A549 (cell line): ENCODE data around the gene UBE2L5. TPM values are rescaled to one million over a fixed set of nuclear protein-coding genes. Genes with fewer than 3 reads are reported as not detected.

ENCODE experiments used
- ATAC-seq, 2 experiments: fragments of 200-7000 bp in 1 of 2; fragments of >200 bp in 1 of 2; cut with Nextera tagmentation in 1 of 2; cut with Tn5 transposase in 1 of 2; 3 replicates each; pipeline versions ENCODE4 v1.8.0 to v1.9.1; 2018 to 2020; ENCODE audit warnings: mild to moderate bottlenecking in 1 of 2, moderate library complexity in 1 of 2
- CTCF ChIA-PET: fragments of 300-600 bp; sonication (Branson Sonifier 250); formaldehyde crosslinking; extraction: SDS; loops from one replicate; lab custom pipeline; 2021; ENCODE audit warnings: antibody characterized with exemption, inconsistent platforms; lab: Yijun Ruan, JAX
- POLR2A ChIA-PET: fragments of 350-600 bp; formaldehyde crosslinking; extraction: SDS; loops from one replicate; lab custom pipeline; 2021; ENCODE audit warnings: antibody characterized with exemption, inconsistent platforms; lab: Yijun Ruan, JAX
- DNase-seq, 2 experiments: peaks; one replicate each; pipeline versions ENCODE4 v3.0.0 to v3.0.0-alpha.2; 2011 to 2016; ENCODE audit warnings: low read depth in 1 of 2, low spot score in 1 of 2
- FAIRE-seq: peaks from 2 replicates; lab custom pipeline; 2011; peaks lifted over from hg19 to GRCh38; lab: Jason Lieb, UNC
- H3K27ac ChIP-seq, 2 experiments: fragments of >200 bp; sonication (Bioruptor Twin); formaldehyde crosslinking; 3 replicates each; pipeline ENCODE4 v1.5.1; 2016 to 2017
- H3K4me1 ChIP-seq: fragments of >200 bp; sonication (Bioruptor Twin); formaldehyde crosslinking; 3 replicates; pipeline ENCODE4 v1.6.1; 2016
- H3K4me2 ChIP-seq: fragments of >200 bp; sonication (Bioruptor Twin); formaldehyde crosslinking; 3 replicates; pipeline ENCODE4 v1.6.1; 2016
- H3K4me3 ChIP-seq: fragments of >200 bp; sonication (Bioruptor Twin); formaldehyde crosslinking; 3 replicates; pipeline ENCODE4 v1.5.1; 2016
- H3K9me3 ChIP-seq: fragments of >200 bp; sonication (Bioruptor Twin); formaldehyde crosslinking; 3 replicates; pipeline ENCODE4 v1.6.1; 2016
- BHLHE40 ChIP-seq: IDR thresholded peaks from 2 replicates; pipeline ENCODE4 v1.6.1; 2012; ENCODE audit warnings: low read depth, low read length, inconsistent platforms
- CBX2 ChIP-seq: fragments of 200-600 bp; sonication (generic); IDR thresholded peaks from 2 replicates; pipeline ENCODE4 v1.6.1; 2016; ENCODE audit warnings: low read depth, mild to moderate bottlenecking, borderline replicate concordance
- CHD2 ChIP-seq: fragments of 150-350 bp; IDR thresholded peaks from 2 replicates; pipeline ENCODE4 v1.6.1; 2014; ENCODE audit warnings: low read length; ENCODE audit not compliant: partially characterized antibody
- EHF ChIP-seq: fragments of 250-450 bp; sonication (Bioruptor Pico); IDR thresholded peaks from 2 replicates; pipeline ENCODE4 v1.5.0; 2020; ENCODE audit warnings: mild to moderate bottlenecking
- EHMT2 ChIP-seq: fragments of 200-600 bp; sonication (generic); IDR thresholded peaks from 2 replicates; pipeline ENCODE4 v1.6.1; 2016; ENCODE audit warnings: antibody characterized with exemption, low read depth, mild to moderate bottlenecking, moderate library complexity
- ESRRA ChIP-seq: fragments of 150-350 bp; IDR thresholded peaks from 2 replicates; pipeline ENCODE4 v1.6.1; 2014; ENCODE audit warnings: mild to moderate bottlenecking, low read length, borderline replicate concordance
- GATA3 ChIP-seq: IDR thresholded peaks from 2 replicates; pipeline ENCODE4 v1.6.1; 2012; ENCODE audit warnings: borderline replicate concordance
- HDAC2 ChIP-seq: fragments of 200-600 bp; sonication (generic); IDR thresholded peaks from 2 replicates; pipeline ENCODE4 v1.6.1; 2016
- HOXB5 ChIP-seq: fragments of 250-450 bp; sonication (Bioruptor Pico); IDR thresholded peaks from 2 replicates; pipeline ENCODE4 v1.5.0; 2020; ENCODE audit warnings: mild to moderate bottlenecking, moderate library complexity
- JUN ChIP-seq, 2 experiments: fragments of >200 bp; sonication (Bioruptor Twin); formaldehyde crosslinking; IDR thresholded peaks; 2 replicates in 1 of 2; 3 replicates in 1 of 2; pipeline ENCODE4 v1.6.1; 2016 to 2017
- KDM1A ChIP-seq: fragments of 200-600 bp; sonication (generic); IDR thresholded peaks from 2 replicates; pipeline ENCODE4 v1.6.1; 2016; ENCODE audit warnings: low read depth, mild to moderate bottlenecking
- KDM5A ChIP-seq: fragments of 200-600 bp; sonication (generic); IDR thresholded peaks from 2 replicates; pipeline ENCODE4 v1.6.1; 2016; ENCODE audit warnings: antibody characterized with exemption, mild to moderate bottlenecking
- MAZ ChIP-seq: fragments of 150-350 bp; IDR thresholded peaks from 2 replicates; pipeline ENCODE4 v1.6.1; 2014; ENCODE audit warnings: antibody characterized with exemption, low read depth, low read length, borderline replicate concordance
- NR3C1 ChIP-seq: fragments of >200 bp; sonication (Bioruptor Twin); formaldehyde crosslinking; IDR thresholded peaks from 3 replicates; pipeline ENCODE4 v1.6.1; 2017
- PHF8 ChIP-seq: fragments of 200-600 bp; sonication (generic); IDR thresholded peaks from 2 replicates; pipeline ENCODE4 v1.6.1; 2016; ENCODE audit warnings: low read depth, mild to moderate bottlenecking, antibody characterized with exemption, moderate library complexity, borderline replicate concordance
- POLR2A ChIP-seq: IDR thresholded peaks from 2 replicates; pipeline ENCODE4 v1.6.1; 2012; ENCODE audit warnings: mild to moderate bottlenecking, low read length
- POLR2AphosphoS2 ChIP-seq: conservative IDR thresholded peaks from 2 replicates; pipeline ENCODE4 v1.6.1; 2012; ENCODE audit warnings: low read length, improper control_type of control experiment, inconsistent platforms
- RAD21 ChIP-seq, 2 experiments: fragments of >200 bp in 1 of 2; sonication (Bioruptor Twin) in 1 of 2; formaldehyde crosslinking in 1 of 2; IDR thresholded peaks in 1 of 2; conservative IDR thresholded peaks in 1 of 2; 2 replicates in 1 of 2; 3 replicates in 1 of 2; pipeline ENCODE4 v1.6.1; 2012 to 2018; ENCODE audit warnings: inconsistent platforms in 1 of 2
- RCOR1 ChIP-seq: fragments of 150-350 bp; IDR thresholded peaks from 2 replicates; pipeline ENCODE4 v1.6.1; 2014; ENCODE audit warnings: antibody characterized with exemption, low read length, low read depth
- RFX5 ChIP-seq: fragments of 450-650 bp; IDR thresholded peaks from 2 replicates; pipeline ENCODE4 v1.7.1; 2014; ENCODE audit warnings: antibody characterized with exemption, mild to moderate bottlenecking, moderate library complexity
- RNF2 ChIP-seq: fragments of 200-600 bp; sonication (generic); IDR thresholded peaks from 2 replicates; pipeline ENCODE4 v1.6.1; 2016; ENCODE audit warnings: low read depth, mild to moderate bottlenecking, antibody characterized with exemption, moderate library complexity, borderline replicate concordance
- TP53 ChIP-seq: fragments of 250-450 bp; sonication (Bioruptor Pico); IDR thresholded peaks from 2 replicates; pipeline ENCODE4 v1.5.0; 2021; ENCODE audit warnings: mild to moderate bottlenecking, moderate library complexity
- ZC3H11A ChIP-seq: fragments of 450-650 bp; IDR thresholded peaks from 2 replicates; pipeline ENCODE4 v1.6.1; 2014; ENCODE audit warnings: antibody characterized with exemption, mild to moderate bottlenecking
- ZFP36 ChIP-seq: fragments of 450-650 bp; IDR thresholded peaks from 2 replicates; pipeline ENCODE4 v1.6.1; 2014; ENCODE audit warnings: borderline replicate concordance; ENCODE audit not compliant: partially characterized antibody
- WGBS: methylation state at CpG from one replicate; pipeline ENCODE4 v1.1.6; 2017; ENCODE audit errors: missing lambda C conversion rate; 5-methylcytosine and 5-hydroxymethylcytosine counted together
- polyA plus RNA-seq, 4 experiments: library from polyadenylated mRNA; depleted of rRNA in 3 of 4; stranded (reverse); fragments of >200 nt; fragmentation: RNase III in 1 of 4; extraction: RNeasy Plus Mini Kit Qiagen cat#74134 plus additional on column Dnase treatment in 1 of 4; gene quantifications; 2 replicates in 3 of 4; 3 replicates in 1 of 4; pipeline ENCODE4 v1.2.3, GENCODE V29; 2011 to 2017
- TF ChIP-seq, protein P1 (sequence below): IDR thresholded peaks from 2 replicates; pipeline ENCODE4 v1.6.1; 2012
- TF ChIP-seq, protein P2 (sequence below): IDR thresholded peaks from 2 replicates; pipeline ENCODE4 v1.6.1; 2012; ENCODE audit warnings: low read depth, borderline replicate concordance
- TF ChIP-seq, protein P3 (sequence below): fragments of >200 bp; sonication (Bioruptor Twin); formaldehyde crosslinking; IDR thresholded peaks from 3 replicates; pipeline ENCODE4 v1.6.1; 2016
- TF ChIP-seq, protein P4 (sequence below): fragments of 250-450 bp; sonication (Bioruptor Pico); IDR thresholded peaks from 2 replicates; pipeline ENCODE4 v1.5.0; 2021; ENCODE audit warnings: mild to moderate bottlenecking, moderate library complexity, borderline replicate concordance
- TF ChIP-seq, protein P5 (sequence below): IDR thresholded peaks from 2 replicates; pipeline ENCODE4 v1.6.1; 2012
- TF ChIP-seq, protein P6 (sequence below): fragments of >200 bp; sonication (Bioruptor Twin); formaldehyde crosslinking; IDR thresholded peaks from 2 replicates; pipeline ENCODE4 v1.6.1; 2016
- TF ChIP-seq, protein P7 (sequence below): fragments of 150-350 bp; IDR thresholded peaks from 2 replicates; pipeline ENCODE4 v1.6.1; 2014; ENCODE audit warnings: low read depth, mild to moderate bottlenecking, low read length

The UBE2L5 gene
- polyA plus RNA-seq, 2 of the 4 experiments (the other 2 are of a cell fraction), result 0.31 TPM; not detected in 1

DNA sequence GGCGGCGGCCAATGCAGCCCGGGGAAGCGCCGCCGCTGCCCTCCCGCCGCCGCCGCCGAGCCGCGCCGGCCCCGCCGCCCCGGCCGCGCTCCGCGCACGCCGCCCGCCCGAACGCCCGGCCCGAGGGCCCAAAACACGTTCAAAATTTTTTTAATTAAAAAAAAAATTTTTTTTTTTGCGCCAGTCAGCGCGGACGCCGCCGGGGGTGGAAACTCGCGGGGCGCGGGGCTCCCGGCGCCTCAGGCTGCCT lies 43.0 kb downstream of the UBE2L5 start:
- CTCF ChIA-PET, result interaction anchor here (0.6 kb wide), 1 partner anchor 65 kb away, joined by 3 read pairs; no protein-coding TSS in a partner anchor

DNA sequence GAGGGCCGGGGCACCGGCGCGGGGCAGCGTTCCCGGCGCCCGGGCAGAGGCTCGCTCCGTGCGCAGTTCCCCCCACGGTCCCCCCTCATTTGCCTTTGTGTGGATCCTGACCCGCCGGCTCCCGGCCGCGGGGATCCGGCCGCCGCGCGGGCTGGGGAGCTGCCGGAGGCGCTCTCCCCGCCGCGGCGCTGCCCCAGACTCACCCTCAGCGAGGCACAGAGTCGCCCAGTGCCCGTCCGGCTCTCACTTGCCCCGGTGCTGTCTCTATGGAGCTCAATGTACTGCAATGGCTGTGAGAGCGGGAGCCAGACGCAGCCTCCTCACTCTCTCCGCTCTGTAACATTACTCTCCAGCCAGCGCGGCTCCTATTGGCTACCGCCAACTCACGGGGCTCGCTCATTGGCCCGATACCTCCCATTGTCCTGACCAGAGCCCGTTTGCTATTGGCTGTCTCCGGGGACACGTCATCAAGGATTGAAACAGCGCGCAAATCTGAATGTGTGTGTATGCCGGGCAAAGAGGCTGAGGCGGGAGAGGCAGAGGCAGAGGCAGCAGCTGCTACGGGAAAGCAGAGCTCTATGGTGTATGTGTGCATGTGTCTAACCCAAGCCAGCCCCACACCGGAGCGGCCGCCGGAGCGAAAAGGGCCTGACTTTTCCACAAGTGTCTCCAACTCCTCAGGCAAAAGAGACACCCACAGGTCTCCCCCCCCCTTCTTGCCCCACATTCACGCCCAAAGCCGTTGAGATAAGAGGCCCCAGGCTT lies 43.5 kb downstream of the UBE2L5 start, which contains the start of gene HMGB1:
TSS of gene HMGB1 (minus strand) at position 344 of the 765 bp plus-strand sequence. CDS start 2,256 bp downstream, outside the sequence.
- peak within 1 kb of the TSS; percentile 90 for H3K4me2 ChIP-seq
- ATAC-seq (peak; percentile 97 to 99), DNase-seq (peak; percentile 92 to 97), FAIRE-seq (no peak)
- peaks cover 24% of the 10 kb centered on the region for H3K4me1 ChIP-seq
- H3K4me3 ChIP-seq, result peak within 1 kb of the TSS; percentile 100
- peak within 1 kb of the TSS; percentile 98 to 100 for H3K27ac ChIP-seq
- ChIA-PET POLR2A (interaction anchor here (1.1 to 2.5 kb wide), 2 partner anchors 55 to 151 kb away, joined by 4 to 17 read pairs; partner anchors contain the start of gene USPL1), CTCF (interaction anchor here (0.6 kb wide), 1 partner anchor 64 kb away, joined by 3 read pairs; no protein-coding TSS in a partner anchor)
- no peaks in the 10 kb centered on the region for H3K9me3 ChIP-seq
- WGBS, result 0% methylated on average over 17 of the region's 57 CpGs
- TF ChIP-seq POLR2AphosphoS2 (no peak), KDM5A (peak; percentile 75), GATA3 (no peak), CHD2 (no peak), BHLHE40 (no peak), PHF8 (peak; percentile 74; the same call in 1 of the 2 replicates), TP53 (no peak), EHF (CRISPR knock-in tag) (no peak), RFX5 (peak; percentile 82), POLR2A (peak; percentile 50), CBX2 (no peak), JUN (IDR thresholded peaks at IDR 0.05) (peak in 1 of 2 experiments; percentile 74; a peak in 1 of 5 replicates), RAD21 (conservative IDR thresholded peaks at IDR 0.05 in 1 of 2, IDR thresholded peaks at IDR 0.05 in 1 of 2) (no peak), HDAC2 (peak; percentile 48; the same call in 1 of the 2 replicates)
- TF ChIP-seq, protein P1, sequence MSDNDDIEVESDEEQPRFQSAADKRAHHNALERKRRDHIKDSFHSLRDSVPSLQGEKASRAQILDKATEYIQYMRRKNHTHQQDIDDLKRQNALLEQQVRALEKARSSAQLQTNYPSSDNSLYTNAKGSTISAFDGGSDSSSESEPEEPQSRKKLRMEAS, result peak; percentile 55
- TF ChIP-seq, protein P2, sequence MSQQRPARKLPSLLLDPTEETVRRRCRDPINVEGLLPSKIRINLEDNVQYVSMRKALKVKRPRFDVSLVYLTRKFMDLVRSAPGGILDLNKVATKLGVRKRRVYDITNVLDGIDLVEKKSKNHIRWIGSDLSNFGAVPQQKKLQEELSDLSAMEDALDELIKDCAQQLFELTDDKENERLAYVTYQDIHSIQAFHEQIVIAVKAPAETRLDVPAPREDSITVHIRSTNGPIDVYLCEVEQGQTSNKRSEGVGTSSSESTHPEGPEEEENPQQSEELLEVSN, result peak; percentile 60; the same call in 1 of the 2 replicates
- TF ChIP-seq, protein P3, sequence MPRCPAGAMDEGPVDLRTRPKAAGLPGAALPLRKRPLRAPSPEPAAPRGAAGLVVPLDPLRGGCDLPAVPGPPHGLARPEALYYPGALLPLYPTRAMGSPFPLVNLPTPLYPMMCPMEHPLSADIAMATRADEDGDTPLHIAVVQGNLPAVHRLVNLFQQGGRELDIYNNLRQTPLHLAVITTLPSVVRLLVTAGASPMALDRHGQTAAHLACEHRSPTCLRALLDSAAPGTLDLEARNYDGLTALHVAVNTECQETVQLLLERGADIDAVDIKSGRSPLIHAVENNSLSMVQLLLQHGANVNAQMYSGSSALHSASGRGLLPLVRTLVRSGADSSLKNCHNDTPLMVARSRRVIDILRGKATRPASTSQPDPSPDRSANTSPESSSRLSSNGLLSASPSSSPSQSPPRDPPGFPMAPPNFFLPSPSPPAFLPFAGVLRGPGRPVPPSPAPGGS, result peak; percentile 50; the same call in 1 of the 3 replicates
- TF ChIP-seq, protein P4, sequence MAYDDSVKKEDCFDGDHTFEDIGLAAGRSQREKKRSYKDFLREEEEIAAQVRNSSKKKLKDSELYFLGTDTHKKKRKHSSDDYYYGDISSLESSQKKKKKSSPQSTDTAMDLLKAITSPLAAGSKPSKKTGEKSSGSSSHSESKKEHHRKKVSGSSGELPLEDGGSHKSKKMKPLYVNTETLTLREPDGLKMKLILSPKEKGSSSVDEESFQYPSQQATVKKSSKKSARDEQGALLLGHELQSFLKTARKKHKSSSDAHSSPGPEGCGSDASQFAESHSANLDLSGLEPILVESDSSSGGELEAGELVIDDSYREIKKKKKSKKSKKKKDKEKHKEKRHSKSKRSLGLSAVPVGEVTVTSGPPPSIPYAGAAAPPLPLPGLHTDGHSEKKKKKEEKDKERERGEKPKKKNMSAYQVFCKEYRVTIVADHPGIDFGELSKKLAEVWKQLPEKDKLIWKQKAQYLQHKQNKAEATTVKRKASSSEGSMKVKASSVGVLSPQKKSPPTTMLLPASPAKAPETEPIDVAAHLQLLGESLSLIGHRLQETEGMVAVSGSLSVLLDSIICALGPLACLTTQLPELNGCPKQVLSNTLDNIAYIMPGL (CRISPR knock-in tag), result no peak

More for the DNA sequence above, 43.0 kb downstream of the UBE2L5 start:
- H3K9me3 ChIP-seq, result no peaks in the 10 kb centered on the region
- FAIRE-seq (no peak), DNase-seq (no peak), ATAC-seq (no peak; a peak in 1 of 6 replicates)
- H3K4me3 ChIP-seq, result peak overlapping the region; percentile 100
- peak overlapping the region; percentile 98 to 100 for H3K27ac ChIP-seq
- peaks cover 24% of the 10 kb centered on the region for H3K4me1 ChIP-seq
- POLR2A ChIA-PET, result interaction anchor here (1.1 to 2.5 kb wide), 3 partner anchors 43 to 151 kb away, joined by 4 to 17 read pairs (median 4); partner anchors contain the start of genes UBE2L5 and USPL1
- H3K4me2 ChIP-seq, result peak overlapping the region; percentile 38
- TF ChIP-seq RNF2 (no peak), ZFP36 (no peak), CBX2 (no peak), RAD21 (conservative IDR thresholded peaks at IDR 0.05 in 1 of 2, IDR thresholded peaks at IDR 0.05 in 1 of 2) (no peak), MAZ (no peak), RFX5 (no peak), NR3C1 (no peak), ESRRA (no peak), HOXB5 (CRISPR knock-in tag) (no peak), KDM5A (no peak), TP53 (no peak), ZC3H11A (no peak), RCOR1 (no peak), EHMT2 (no peak), KDM1A (no peak)
- TF ChIP-seq, protein P3, result no peak
- TF ChIP-seq, protein P5, sequence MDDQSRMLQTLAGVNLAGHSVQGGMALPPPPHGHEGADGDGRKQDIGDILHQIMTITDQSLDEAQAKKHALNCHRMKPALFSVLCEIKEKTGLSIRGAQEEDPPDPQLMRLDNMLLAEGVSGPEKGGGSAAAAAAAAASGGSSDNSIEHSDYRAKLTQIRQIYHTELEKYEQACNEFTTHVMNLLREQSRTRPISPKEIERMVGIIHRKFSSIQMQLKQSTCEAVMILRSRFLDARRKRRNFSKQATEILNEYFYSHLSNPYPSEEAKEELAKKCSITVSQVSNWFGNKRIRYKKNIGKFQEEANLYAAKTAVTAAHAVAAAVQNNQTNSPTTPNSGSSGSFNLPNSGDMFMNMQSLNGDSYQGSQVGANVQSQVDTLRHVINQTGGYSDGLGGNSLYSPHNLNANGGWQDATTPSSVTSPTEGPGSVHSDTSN, result no peak
- TF ChIP-seq, protein P6, sequence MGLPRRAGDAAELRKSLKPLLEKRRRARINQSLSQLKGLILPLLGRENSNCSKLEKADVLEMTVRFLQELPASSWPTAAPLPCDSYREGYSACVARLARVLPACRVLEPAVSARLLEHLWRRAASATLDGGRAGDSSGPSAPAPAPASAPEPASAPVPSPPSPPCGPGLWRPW, result no peak
- TF ChIP-seq, protein P7, sequence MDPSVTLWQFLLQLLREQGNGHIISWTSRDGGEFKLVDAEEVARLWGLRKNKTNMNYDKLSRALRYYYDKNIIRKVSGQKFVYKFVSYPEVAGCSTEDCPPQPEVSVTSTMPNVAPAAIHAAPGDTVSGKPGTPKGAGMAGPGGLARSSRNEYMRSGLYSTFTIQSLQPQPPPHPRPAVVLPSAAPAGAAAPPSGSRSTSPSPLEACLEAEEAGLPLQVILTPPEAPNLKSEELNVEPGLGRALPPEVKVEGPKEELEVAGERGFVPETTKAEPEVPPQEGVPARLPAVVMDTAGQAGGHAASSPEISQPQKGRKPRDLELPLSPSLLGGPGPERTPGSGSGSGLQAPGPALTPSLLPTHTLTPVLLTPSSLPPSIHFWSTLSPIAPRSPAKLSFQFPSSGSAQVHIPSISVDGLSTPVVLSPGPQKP, result no peak
- 3% methylated on average over 6 of the region's 41 CpGs for WGBS
